IMR-90 (cell line): ENCODE results near the gene SYT6.

Experiments
- MAFK ChIP-seq: IDR thresholded peaks from 2 replicates; pipeline ENCODE4 v1.6.1; 2012; ENCODE audit warnings: low read depth, low read length, improper control_type of control experiment
- POLR2A ChIP-seq: IDR thresholded peaks from 2 replicates; pipeline ENCODE4 v1.6.1; 2012; ENCODE audit warnings: mild to moderate bottlenecking, low read depth, low read length
- RFX5 ChIP-seq: IDR thresholded peaks from 2 replicates; pipeline ENCODE4 v1.8.0; 2012; ENCODE audit warnings: low read depth, mild to moderate bottlenecking, low read length, moderate library complexity
- SMC3 ChIP-seq: fragments of 150-350 bp; IDR thresholded peaks from 2 replicates; pipeline ENCODE4 v1.6.1; 2016; ENCODE audit warnings: low read depth, mild to moderate bottlenecking, antibody characterized with exemption, low read length, moderate library complexity
- TF ChIP-seq, protein P1 (sequence below): conservative IDR thresholded peaks from 2 replicates; pipeline ENCODE4 v1.5.1; 2012; ENCODE audit warnings: mild to moderate bottlenecking, low read depth, low read length, improper control_type of control experiment

DNA sequence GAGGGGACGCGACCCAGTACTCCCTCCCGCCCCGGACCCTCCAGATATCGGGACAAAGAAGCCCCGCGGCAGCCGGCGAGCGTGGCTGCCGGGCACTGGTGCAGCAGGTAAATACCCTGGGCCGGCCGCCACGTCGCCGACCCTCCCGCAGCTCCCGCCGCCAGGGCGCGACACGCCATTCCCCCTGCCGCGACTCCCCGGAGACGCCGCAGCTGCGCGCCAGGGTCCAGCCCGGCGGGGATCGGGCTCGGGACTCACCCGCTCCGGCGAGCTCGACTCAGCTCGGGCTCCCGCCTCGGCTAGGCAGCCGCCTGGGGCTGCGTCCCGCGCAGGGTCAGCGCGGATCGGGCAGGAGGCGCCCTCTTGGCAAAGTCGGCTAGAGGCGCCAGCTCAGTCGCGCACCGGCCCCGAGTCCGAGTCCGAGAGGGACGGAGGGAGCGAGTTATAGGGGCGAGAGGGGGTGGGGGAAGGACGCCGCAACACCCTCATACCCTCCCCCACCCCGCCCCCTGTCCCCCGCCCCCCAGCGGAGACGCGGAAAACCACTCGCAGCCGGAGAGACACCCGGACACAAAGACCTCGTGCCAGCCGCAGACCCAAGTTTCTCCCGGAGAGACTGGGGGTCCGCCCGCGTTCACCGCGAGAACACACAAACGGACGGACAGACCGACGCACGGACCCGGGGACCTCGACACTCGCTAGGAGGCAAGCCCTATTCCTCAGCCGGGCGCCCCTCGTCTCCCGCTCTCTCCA lies 985 bp downstream of the SYT6 start:
- TF ChIP-seq MAFK, result no peak
- no peak for TF ChIP-seq SMC3
- TF ChIP-seq, protein P1, sequence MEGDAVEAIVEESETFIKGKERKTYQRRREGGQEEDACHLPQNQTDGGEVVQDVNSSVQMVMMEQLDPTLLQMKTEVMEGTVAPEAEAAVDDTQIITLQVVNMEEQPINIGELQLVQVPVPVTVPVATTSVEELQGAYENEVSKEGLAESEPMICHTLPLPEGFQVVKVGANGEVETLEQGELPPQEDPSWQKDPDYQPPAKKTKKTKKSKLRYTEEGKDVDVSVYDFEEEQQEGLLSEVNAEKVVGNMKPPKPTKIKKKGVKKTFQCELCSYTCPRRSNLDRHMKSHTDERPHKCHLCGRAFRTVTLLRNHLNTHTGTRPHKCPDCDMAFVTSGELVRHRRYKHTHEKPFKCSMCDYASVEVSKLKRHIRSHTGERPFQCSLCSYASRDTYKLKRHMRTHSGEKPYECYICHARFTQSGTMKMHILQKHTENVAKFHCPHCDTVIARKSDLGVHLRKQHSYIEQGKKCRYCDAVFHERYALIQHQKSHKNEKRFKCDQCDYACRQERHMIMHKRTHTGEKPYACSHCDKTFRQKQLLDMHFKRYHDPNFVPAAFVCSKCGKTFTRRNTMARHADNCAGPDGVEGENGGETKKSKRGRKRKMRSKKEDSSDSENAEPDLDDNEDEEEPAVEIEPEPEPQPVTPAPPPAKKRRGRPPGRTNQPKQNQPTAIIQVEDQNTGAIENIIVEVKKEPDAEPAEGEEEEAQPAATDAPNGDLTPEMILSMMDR, result no peak
- no peak for TF ChIP-seq RFX5
- no peak for TF ChIP-seq POLR2A
